Measurements from ENCODE around the gene EOLA2. TPM values are rescaled to one million over a fixed set of nuclear protein-coding genes. Genes with fewer than 3 reads are reported as not detected.
"Not testable (repeated sequence)": the region's sequence is repeated elsewhere in the genome, so short reads cannot be mapped to it uniquely, and the experiment has no call there.

The EOLA2 gene
- total RNA-seq, 1 donor from 2014 or later, result 34.4 TPM

DNA sequence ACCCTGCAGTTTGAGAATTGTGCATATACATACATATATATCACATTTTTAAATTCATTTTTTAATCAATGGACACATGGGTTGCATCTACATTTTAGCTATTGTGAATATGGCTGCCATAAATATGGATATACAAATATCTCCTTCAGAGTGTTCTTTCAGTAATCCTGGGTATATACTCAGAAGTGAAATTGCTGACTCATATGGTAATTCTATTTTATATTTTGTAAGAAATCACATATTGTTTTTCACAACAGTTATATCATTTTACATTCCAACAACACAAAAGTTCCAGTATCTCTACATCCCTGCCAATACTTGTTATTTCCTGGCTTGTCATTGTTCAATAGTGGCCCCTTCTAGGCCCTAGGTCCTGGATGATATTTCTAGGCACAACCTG, 29.6 kb downstream of the EOLA2 start:
- H3K9me3 Mint-ChIP-seq (ENCODE audit: low read depth), result peaks cover 27% of the 10 kb centered on the region
- peaks cover 1% of the 10 kb centered on the region for H3K36me3 Mint-ChIP-seq (ENCODE audit: insufficient read depth)
- TF ChIP-seq CTCF (IDR thresholded peaks at IDR 0.05; ENCODE audit: unreplicated experiment), result no peak
- no peak for DNase-seq (ENCODE audit: low spot score, unreplicated experiment)
- H3K4me3 Mint-ChIP-seq (ENCODE audit: low read depth), result no peak overlapping the region
- no peaks in the 10 kb centered on the region for H3K27me3 Mint-ChIP-seq
- H3K27ac Mint-ChIP-seq, result no peak overlapping the region
- peaks cover 3% of the 10 kb centered on the region for H3K4me1 Mint-ChIP-seq (ENCODE audit: low read depth)

DNA sequence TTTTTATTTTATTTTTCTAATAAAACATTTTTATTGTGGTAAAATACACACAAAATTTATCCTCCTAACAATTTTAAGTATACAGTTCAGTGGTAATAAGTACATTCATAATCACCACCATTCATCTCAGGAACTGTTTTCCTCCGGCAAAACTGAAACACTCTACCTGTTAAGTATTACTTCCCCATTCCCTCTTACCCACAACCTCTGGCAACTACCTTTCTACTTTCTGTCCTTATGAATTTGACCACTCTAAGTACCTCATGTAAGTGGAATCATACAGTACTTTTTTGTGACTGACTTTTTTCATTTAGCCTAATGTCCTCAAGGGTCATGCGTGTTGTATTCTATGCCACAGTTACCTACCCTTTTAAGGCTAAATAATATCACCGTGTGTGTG, 30.0 kb downstream of the EOLA2 start:
- no peaks in the 10 kb centered on the region for H3K36me3 Mint-ChIP-seq (ENCODE audit: insufficient read depth)
- no peak for DNase-seq (ENCODE audit: low spot score, unreplicated experiment)
- H3K4me1 Mint-ChIP-seq (ENCODE audit: low read depth), result peaks cover 3% of the 10 kb centered on the region

GRCh38 chrX:149903889-149904748, 34.2 kb downstream of the EOLA2 start:
- TF ChIP-seq CTCF (IDR thresholded peaks at IDR 0.05; ENCODE audit: unreplicated experiment), result peak; percentile 30
- Mint-ChIP-seq H3K4me1 (ENCODE audit: low read depth) (peaks cover 3% of the 10 kb centered on the region), H3K36me3 (ENCODE audit: insufficient read depth) (no peaks in the 10 kb centered on the region), H3K4me3 (ENCODE audit: low read depth) (peak overlapping the region; percentile 41), H3K27me3 (no peaks in the 10 kb centered on the region), H3K9me3 (ENCODE audit: low read depth) (peaks cover 19% of the 10 kb centered on the region), H3K27ac (no peak overlapping the region)
- DNase-seq (ENCODE audit: low spot score, unreplicated experiment), result no peak

More for the DNA sequence above, 30.0 kb downstream of the EOLA2 start:
- H3K4me3 Mint-ChIP-seq (ENCODE audit: low read depth), result no peak overlapping the region
- no peaks in the 10 kb centered on the region for H3K27me3 Mint-ChIP-seq
- TF ChIP-seq CTCF (IDR thresholded peaks at IDR 0.05; ENCODE audit: unreplicated experiment), result no peak
- no peak overlapping the region for H3K27ac Mint-ChIP-seq
- H3K9me3 Mint-ChIP-seq (ENCODE audit: low read depth), result peaks cover 25% of the 10 kb centered on the region

GRCh38 chrX:149898554-149898953, 39.7 kb downstream of the EOLA2 start:
- no peaks in the 10 kb centered on the region for H3K36me3 Mint-ChIP-seq (ENCODE audit: insufficient read depth)
- H3K4me3 Mint-ChIP-seq (ENCODE audit: low read depth), result no peak overlapping the region
- no peak for DNase-seq (ENCODE audit: low spot score, unreplicated experiment)
- H3K27me3 Mint-ChIP-seq, result no peaks in the 10 kb centered on the region
- no peak for TF ChIP-seq CTCF (IDR thresholded peaks at IDR 0.05; ENCODE audit: unreplicated experiment)
- peaks cover 19% of the 10 kb centered on the region for H3K9me3 Mint-ChIP-seq (ENCODE audit: low read depth)
- H3K27ac Mint-ChIP-seq, result no peak overlapping the region
- H3K4me1 Mint-ChIP-seq (ENCODE audit: low read depth), result no peaks in the 10 kb centered on the region

- not testable (repeated sequence) for H3K4me3 Mint-ChIP-seq (ENCODE audit: low read depth); H3K36me3 Mint-ChIP-seq (ENCODE audit: insufficient read depth); H3K27ac Mint-ChIP-seq; DNase-seq (ENCODE audit: low spot score, unreplicated experiment); H3K27me3 Mint-ChIP-seq; H3K4me1 Mint-ChIP-seq (ENCODE audit: low read depth)
- H3K9me3 Mint-ChIP-seq (ENCODE audit: low read depth), result peaks cover 16% of the 10 kb centered on the region
Measured at GRCh38 chrX:149890828-149891227, 47.5 kb downstream of the EOLA2 start.

Other genes starting within 250 kb of the EOLA2 start
- gene MAGEA11, start 226.4 kb downstream of the EOLA2 start, total RNA-seq, result 0.22 TPM in 1 of 2 replicates, not detected in the other
- 2.9 and 3.4 TPM in 2 replicates for gene HSFX1, start 164.4 kb downstream of the EOLA2 start, total RNA-seq
- gene MAGEA9, start 156.6 kb downstream of the EOLA2 start, total RNA-seq, result not detected in 2 replicates
- 0.22 TPM in 1 of 2 replicates, not detected in the other for gene MAGEA8, start 57.3 kb downstream of the EOLA2 start, total RNA-seq
- gene HSFX4, start 8.9 kb downstream of the EOLA2 start, total RNA-seq, result not detected in 2 replicates